Activated CD8-positive, alpha-beta memory T cell treated with anti-CD3 and anti-CD28 coated beads, Interleukin-2, amount 50 U/mL, for 24 hours (primary cell): Measurements from ENCODE around the gene RNF213.
"Not testable (repeated sequence)": the region's sequence is repeated elsewhere in the genome, so short reads cannot be mapped to it uniquely, and the experiment has no call there.

Experiments
- DNase-seq: peaks from one replicate; pipeline ENCODE4 v3.0.0-alpha.2; 2020; ENCODE audit errors: extremely low read depth

RNF213 gene

DNA sequence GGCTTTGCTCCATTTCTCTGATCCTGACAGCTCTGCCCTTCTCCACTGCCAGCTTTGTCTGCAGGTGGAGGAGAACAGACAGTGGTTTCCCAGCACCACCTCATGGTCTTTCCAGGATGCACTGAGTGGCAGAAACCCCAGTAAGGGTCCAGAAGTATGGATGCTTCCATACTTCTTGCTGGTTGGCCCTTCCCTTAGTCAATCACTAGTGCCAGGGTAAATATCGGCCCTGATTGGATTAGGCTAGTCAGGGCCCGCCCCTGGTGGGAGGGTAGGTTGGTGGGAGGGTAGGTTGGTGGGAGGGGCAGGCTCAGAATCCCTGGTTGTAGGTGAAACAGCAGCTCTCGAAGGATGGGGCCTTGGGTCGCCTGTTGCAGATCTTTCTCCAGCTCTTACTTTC lies 10.2 kb downstream of the RNF213 start:
- DNase-seq = no peak

DNA sequence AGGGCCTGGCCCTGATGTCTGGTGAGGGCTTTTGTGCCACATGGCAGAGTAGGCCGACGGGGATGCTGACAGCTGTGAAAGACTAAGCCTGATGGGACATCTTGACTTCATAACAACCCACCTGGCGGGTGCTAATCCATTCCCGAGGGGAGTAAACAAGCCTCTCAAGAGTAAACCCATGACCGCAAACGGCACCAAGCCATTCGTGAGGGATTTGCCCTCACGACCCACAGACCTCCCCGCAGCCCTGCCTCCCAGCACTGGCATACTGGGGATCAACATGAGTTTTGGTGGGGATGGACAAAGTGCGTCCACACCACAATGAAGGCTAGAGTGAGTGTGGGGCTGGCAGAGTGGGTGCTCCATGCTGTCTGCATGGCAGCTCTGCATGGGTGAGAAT lies 11.7 kb downstream of the RNF213 start:
- no peak for DNase-seq

DNA sequence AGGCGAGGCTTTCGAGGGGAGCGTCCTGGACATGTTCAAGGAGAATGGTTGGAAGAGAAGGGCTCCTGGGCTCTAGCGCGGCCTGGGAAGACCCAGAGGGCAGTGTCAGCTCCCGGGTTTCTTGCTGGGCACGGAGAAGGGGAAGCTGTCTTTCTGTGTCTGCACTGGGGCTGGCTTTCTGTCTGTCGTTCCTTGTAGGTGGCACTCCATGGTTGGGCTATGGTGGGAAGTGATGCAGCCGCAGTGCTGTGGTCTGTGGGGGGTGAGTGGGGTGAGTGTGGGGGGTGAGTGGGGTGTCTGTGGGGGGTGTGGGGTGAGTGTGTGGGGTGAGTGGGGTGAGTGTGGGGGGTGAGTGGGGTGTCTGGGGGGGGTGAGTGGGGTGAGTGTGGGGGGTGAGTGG lies 13.7 kb downstream of the RNF213 start:
- DNase-seq = no peak

DNA sequence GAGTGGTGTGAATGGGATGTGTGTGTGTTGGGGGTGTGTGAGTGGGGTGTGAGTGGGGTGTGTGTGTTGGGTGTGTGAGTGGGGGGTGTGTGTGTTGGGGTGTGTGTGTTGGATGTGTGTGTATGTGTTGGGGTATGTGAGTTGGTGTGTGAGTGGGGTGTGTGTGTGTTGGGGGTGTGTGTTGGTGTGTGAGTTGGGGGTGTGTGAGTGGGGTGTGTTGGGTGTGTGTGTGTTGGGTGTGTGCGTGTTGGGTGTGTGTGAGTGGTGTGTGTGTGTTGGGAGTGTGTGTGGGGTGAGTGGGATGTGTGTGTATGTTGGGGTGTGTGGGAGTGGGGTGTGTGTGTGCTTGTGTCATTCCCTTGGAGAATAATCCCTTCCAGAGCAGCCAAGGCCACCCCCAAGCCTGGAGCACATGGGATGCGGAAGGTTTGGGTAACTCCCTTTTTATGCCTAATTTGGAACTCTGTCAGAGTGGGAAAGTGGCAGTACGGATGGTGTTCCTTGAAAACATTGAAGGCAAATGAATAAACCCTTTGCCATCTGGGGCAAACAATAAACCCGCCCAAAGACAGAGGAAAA lies 14.3 kb downstream of the RNF213 start:
- DNase-seq = no peak

DNA sequence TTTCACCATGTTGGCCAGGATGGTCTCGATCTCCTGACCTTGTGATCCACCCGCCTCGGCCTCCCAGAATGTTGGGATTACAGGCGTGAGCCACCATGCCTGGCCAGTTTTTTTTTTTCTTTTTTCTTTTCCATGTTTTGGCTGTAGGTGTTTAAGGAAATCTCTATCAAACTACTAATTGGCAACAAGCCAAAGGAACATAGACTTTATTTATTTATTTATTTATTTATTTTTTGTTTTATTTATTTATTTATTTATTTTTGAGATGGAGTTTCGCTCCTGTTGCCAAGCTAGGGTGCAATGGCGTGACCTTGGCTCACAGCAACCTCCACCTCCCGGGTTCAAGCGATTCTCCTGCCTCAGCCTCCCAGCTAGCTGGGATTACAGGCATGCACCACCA lies 15.2 kb downstream of the RNF213 start:
- not testable (repeated sequence) for DNase-seq

DNA sequence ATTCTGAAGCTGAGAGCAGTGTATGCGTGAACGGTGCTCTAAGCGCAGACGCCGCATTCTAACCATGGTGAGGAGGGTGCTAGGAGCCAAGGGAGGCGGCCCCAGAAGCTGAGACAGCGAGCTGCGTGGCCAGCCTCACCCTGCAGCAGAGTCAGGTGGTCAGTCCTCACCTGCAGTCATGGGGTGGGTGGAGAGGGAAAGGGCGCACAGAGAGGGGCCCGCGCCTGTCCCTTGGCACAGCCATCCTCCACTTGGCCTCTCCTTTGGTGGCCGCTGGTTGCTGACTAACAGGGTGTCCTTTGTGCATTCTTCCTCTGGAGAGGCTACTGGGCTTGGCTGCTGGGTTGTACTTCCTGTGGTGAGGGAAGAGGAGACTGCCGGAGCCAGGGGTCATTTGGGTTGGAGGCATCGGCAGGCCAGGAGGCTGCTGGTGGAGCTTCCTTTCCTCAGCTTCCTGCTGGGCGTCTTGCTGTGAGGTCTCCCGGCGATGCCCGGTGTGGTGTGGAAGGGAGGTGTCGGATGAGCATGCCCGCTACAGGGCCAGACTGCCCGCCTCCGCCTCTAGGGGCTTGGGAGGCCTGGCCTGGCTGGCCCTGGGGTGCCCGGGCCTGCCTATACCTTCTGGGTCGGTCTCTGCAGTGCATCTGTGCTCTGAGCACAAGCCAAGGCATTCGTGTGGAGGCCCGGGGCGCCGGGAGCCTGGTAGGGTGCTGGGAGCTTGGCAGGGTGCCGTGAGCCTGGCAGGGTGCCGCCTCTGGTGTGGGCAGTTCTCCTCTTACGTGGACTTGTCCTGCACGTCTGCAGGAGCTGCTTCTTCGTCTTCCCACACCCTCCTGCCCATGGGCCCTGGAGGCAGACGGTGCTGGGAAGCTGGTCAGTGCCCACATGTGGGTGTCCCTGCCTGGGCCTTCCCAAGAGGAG lies 17.4 kb downstream of the RNF213 start:
- DNase-seq = no peak

DNA sequence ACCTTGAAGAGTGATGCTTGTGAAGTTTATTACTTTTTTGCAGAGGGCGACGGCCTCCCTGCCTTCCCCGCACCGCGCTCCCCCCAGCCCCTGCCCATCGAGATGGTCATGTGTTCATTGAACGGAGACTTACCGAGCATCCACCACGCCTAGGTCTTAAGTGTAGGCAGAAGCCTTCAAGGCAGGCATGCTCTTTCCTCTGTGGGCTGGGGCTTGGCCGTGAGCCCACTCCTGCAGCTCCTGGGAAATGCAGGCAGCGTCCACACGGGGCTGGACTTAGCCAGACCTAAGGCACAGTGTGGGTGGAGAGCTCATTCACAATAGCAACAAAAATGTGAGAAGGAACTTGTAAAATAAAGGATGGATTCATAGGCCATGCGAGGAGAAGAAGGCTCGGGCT lies 19.2 kb downstream of the RNF213 start:
- no peak for DNase-seq

DNA sequence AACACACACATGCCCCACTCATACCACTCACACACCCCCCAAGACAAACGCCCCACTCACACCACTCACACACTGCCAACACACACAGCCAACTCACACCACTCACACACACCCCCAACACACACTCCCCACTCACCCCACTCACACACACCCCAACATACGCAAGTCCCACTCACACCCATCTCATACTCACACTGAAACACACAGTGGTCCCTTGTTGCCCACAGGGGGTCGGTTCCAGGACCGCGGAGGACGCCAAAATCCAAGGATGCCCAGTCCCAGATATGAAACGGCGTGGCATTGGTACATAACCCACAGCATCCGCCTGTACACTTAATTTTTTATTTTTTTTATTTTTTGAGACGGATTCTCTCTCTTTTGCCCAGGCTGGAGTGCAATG lies 20.9 kb downstream of the RNF213 start:
- DNase-seq = no peak

DNA sequence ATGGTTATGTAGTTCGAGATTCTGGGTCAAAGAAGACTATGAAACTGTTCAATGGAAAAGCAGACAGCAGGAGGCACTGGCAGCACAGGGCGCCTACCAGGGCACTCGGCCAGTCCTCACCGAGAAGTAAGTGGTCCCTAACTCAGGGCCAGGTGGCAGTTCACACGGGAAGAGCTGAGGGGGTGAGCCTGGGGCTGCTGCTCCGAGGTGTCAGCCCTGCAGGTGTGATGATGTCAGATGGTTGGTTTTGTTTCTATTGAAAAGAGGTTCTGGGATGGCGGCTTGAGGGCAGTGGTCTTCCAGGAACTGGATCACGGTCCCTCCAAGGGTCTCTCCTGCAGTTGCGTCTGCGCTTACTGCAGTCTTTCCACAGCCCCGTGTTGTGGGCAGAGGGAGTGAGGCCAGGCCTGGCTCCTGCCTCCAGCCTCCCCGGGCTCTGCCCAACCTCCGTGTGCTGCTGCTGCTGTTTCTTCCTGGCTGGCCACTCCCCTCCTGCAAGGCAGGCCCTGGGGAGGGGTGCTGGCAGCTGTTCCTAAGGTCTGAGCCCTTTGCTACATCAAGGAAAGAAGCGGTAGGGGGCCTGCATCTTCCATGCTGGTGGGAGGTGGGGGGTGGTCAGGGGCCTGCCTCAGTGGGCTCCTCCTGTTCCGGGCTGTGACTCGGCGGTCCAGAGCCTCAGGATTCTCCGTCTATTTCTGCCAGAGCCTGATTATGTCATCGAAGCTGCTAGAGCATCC lies 22.6 kb downstream of the RNF213 start:
- DNase-seq = no peak

DNA sequence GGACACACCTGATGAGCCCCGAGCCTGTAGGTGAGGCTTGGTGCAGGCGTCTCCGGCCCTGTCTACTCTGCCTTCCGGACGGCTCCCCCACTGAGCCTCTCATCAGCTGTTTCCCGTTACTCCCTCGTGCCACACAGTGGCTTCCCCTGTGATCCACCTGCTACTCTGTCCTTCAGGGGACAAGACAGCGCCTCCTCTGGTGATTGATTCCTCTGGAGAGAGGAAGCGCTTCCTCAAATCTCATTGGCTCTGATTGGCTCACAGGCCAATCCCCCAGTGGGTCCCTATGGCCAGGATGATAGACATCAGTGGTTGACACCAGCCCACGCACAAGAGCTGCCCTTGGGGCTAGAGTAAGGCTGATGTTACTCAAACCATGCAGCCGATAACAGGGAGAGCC lies 24.0 kb downstream of the RNF213 start:
- DNase-seq = no peak

DNA sequence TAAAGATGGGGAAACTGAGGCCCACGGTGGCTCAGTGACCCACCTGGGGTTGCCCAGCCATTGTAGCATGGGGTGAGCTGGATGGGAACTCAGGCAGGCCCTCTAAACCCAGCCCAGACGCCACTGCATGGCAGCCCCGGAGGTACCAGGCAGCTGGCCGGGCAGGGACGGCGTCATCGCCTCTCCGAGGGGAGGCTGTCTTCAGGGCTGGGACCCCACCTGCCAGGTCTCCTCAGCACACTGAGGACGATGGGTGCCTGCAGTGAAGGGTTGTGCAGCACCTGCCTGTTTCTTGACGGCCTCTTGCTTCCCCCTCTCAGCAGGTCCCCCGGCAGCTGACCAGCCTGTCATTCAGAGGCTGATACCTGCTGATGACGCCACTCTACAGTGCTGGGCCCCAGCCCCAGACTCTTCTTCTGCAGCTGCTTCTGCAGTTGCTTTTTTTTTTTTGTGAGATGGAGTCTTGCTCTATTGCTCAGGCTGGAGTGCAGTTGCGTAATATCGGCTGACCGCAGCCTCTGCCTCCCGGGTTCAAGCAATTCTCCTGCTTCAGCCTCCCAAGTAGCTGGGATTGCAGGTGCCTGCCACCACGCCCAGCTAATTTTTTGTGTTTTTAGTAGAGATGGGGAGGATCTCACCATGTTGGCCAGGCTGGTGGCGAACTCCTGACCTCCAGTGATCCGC lies 24.7 kb downstream of the RNF213 start:
- DNase-seq = no peak

DNA sequence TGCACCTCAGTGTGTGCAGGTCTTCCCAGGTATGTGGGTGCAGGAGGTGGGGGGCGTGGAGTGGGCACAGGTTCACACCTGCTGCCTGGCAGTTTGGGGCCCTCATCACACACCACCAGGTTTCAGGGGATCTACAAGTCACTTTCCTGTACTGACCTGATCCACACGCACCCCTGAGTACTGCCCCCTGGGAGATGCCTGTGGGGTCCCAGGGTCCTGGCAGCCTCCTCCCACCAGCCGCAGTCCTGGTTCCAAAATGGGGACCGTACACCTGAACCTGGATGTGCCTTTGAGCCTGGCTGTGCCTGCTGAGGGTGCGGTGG lies 25.9 kb downstream of the RNF213 start:
- no peak for DNase-seq

DNA sequence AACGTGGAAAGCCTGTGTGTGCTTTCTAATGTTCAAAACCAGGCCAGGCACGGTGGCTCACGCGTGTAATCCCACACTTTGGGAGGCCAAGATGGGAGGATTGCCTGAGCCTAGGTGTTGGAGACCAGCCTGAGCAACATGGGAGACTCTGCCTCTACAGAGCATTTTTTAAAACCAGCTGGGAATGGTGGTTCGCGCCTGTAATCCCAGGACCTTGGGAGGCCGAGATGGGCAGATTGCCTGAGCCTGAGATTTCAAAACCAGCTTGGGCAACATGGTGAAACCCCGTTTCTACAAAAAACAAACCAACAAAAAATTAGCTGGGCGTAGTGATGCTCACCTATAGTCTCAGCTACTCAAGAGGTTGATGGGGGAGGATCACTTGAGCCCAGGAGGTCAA lies 26.4 kb downstream of the RNF213 start:
- no peak for DNase-seq

DNA sequence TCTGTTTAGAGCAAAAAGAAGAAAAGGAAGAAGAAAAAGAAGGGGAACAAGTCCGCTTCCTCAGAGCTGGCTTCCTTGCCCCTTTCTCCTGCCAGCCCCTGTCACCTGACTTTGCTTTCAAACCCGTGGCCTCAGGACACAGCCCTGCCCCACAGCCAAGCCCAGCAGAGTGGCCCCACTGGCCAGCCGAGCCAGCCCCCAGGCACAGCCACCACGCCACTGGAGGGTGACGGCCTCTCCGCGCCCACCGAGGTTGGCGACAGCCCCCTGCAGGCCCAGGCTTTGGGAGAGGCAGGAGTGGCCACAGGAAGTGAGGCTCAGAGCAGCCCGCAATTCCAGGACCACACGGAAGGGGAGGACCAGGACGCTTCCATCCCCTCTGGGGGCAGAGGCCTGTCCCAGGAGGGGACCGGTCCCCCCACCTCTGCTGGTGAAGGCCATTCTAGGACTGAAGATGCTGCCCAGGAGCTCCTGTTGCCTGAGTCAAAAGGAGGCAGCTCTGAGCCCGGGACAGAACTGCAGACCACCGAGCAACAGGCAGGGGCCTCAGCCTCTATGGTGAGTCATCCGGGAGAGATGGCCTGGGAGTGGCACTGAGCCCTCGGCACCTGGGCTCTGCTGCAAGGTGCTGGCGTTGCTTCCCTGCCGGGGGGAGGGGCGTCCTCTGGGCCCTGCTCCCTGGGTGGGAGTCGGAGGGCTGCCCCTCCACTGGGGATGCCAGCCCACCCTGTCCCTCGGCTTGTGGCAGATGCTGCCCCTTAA lies 27.3 kb downstream of the RNF213 start:
- DNase-seq = no peak

DNA sequence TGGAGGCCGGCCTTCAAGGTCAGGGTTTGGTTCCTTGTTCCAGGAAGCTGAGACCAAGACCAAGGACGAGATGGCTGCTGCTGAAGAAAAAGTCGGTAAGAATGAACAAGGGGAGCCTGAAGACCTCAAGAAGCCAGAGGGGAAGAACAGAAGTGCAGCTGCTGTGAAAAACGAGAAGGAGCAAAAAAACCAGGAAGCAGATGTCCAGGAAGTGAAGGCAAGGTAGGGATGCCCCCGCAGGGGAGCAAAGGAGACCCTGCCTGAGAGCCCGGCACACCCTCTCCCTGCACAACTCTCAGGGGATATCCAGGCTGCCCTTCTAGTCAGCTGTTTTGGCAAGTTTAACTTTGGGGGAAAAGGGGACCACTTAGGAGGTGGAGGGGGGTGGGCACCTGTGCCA lies 29.0 kb downstream of the RNF213 start:
- no peak for DNase-seq

DNA sequence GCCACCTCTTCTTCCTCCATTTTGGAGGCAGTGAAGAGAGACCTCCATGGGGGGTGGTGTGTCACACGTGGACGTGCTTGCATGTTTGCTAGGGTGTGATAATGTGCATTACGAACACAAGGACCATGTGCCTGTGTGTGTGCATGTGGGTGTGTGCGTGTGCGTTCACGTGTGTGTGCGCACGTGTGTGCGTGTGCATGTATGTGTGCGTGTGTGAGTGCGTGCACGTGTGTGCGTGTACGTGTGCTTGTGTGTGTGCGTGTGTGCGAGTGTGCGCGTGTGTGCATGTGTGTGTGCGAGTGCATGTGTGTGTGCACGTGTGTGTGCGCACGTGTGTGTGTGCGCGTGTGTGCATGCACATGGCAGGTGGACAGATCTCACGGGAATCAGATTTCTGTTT lies 29.5 kb downstream of the RNF213 start:
- no peak for DNase-seq

DNA sequence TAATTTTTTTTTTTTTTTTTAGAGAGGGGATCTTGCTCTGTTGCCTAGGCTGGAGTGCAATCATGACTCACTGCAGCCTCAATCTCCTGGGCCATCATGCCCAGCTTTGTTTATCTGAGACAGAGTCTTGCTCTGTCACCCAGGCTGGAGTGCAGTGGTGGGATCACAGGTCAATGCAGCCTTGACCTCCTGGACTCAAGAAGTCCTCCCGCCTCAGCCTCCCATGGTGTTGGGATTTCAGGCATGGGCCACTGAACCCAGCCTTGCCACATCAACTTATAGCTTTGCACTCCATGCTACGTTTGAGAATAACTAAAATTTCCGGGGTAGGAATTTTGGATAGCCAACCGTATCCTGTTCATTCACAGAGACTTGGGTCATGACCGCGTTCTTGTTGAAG lies 30.6 kb downstream of the RNF213 start:
- no peak for DNase-seq

DNA sequence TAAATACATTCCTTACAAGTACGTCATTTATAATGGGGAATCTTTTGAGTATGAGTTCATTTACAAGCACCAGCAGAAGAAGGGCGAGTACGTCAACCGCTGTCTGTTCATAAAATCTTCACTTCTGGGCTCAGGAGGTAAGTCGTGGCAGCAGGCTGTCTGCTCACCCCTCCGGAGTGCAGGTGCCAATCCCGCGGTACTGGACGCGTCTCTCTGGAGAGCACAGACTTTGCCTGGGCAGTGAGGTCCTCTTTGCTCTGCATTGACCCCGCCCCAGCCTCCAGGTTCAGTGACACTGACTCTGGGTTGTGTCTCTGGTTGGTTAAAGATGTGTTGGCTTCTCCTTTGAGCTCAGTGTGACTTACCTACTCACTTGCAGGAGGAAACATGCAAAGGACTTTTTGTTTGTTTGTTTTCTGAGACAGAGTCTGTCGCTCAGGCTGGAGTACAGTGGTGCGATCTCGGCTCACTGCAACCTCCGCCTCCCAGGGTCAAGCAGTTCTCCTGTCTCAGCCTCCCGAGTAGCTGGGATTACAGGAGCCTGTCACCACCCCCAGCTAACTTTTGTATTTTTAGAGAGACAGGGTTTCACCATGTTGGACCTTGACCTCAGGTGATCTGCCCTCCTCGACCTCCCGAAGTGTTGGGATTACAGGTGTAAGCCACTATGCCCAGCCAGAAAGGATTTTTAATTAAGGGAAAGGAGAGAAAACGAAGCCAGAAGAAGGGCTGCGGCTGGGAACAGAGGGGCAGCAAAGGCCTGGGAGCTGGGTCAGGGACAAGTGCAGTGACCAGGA lies 31.2 kb downstream of the RNF213 start:
- DNase-seq = no peak

DNA sequence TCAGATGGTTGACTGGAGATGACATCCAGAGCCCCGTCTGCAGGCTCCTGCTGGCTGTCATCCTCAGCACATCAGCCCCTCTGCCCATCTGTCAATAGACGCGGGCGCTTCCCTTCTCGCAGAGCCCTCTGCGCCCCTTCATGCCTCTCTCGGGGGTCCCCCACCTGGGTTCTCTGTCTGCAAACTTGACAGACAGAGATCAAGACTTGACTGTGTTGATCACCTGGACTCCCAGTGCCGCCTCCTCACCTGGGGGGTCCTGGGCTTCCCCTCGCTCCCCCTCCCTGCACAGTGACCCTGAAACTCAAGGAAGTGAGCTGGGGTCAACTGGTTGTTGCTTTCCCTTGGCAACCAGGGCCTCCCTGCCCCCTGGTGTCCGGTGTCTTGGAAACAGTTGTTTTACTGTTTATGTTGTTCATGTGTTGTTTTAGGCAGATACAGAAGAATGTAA lies 31.9 kb downstream of the RNF213 start:
- DNase-seq = no peak

DNA sequence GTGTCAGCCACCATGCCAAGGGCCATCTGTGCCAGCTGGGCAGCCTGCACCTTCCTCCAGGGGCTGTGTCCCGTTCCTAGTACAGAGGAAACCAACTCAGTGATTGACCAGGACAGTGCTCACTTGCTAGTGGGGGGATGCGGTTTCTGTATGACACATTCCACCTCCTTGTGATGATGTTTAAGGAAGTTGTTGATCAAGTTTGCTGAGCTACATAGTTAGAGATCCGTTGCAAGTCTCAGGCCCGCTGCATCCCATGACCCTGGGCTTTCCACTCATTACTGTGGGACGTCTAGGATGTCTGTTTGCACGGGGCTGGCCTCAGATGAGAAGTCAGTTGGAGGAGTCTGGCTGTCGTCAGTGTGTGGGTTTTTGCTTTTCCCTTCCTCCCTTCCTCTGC lies 33.6 kb downstream of the RNF213 start:
- DNase-seq = no peak

DNA sequence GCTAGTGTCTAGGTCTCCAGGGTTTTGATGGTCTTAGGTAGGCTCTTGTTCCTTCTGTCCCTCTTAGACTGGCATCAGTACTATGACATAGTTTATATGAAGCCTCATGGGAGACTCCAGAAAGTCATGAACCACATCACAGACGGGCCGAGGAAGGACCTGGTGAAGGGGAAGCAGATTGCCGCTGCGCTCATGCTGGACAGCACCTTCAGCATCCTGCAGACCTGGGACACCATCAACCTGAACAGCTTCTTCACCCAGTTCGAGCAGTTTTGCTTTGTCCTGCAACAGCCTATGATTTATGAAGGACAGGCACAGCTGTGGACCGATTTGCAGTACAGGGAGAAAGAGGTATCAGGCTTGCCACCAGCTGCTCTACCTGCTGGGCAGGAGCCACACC lies 34.0 kb downstream of the RNF213 start:
- no peak for DNase-seq
